Mucosa of stomach (tissue), 1 donor: Measurements from ENCODE around the gene CHKA.

Experiments used
- H3K27me3 ChIP-seq: one replicate; pipeline ENCODE4 v1.7.0; 2013; ENCODE audit warnings: mild to moderate bottlenecking, low read length; ENCODE audit not compliant: control insufficient read depth, insufficient read depth
- H3K36me3 ChIP-seq: one replicate; pipeline ENCODE4 v1.7.0; 2013; ENCODE audit warnings: low read length; ENCODE audit not compliant: control insufficient read depth, insufficient read depth
- H3K4me1 ChIP-seq: one replicate; pipeline ENCODE4 v1.7.0; 2013; ENCODE audit warnings: mild to moderate bottlenecking, low read length; ENCODE audit not compliant: control insufficient read depth, insufficient read depth
- H3K4me3 ChIP-seq: one replicate; pipeline ENCODE4 v1.7.0; 2013; ENCODE audit warnings: low read length
- H3K9ac ChIP-seq: one replicate; pipeline ENCODE4 v1.7.0; 2013; ENCODE audit warnings: mild to moderate bottlenecking, low read length, moderate library complexity
- H3K9me3 ChIP-seq: one replicate; pipeline ENCODE4 v1.7.0; 2013; ENCODE audit warnings: mild to moderate bottlenecking, low read length, moderate library complexity; ENCODE audit not compliant: control insufficient read depth
- donor health status: Pancreatic carcinoma.

Gene CHKA

DNA sequence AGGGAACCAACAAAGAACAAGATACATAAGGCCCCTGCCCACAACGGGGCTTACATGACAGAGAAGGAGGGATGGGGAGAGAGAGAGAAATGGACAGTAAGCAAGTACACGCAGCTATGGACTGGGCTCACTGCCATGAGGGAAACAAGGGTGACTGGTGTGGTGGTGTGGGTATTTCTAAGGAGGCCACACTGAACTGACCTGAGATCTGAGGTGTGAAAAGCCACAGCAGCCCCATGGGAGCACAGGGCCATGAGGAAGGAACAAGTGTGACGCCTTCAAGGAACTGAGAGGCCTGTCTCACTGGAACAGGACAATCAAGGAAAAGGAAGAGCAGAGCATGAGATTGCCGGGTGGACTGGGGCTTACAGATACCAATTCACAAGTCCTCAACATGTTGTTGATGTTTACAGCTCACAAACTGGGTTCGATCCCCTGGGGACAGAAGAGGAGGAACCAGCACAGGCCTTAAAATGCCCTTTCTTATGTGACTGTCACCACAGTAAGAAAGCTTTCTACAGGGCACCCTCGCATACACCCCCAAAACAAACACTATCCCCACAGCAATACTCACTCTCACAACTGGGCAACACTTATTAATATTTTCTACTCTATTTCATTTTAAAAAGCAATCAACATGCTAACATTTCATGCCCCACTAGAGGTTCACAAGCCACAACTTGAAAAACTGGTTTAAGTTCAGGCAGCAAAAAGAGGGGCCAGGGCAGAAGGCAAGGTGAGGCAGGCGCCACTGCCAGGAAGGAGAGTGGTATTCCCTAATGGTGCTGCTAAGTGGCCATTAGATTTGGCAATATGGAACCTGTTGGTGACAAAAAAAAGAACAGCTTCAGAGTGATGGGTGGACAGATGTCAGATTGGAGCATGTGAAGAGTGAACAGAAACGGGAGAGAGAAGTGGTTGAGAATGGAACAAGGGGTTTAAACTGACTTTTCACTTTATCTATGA is 43.3 kb downstream of the CHKA start:
- no peaks in the 10 kb centered on the region for H3K9me3 ChIP-seq
- H3K4me3 ChIP-seq, result no peak overlapping the region
- peaks cover 12% of the 10 kb centered on the region for H3K4me1 ChIP-seq
- no peaks in the 10 kb centered on the region for H3K27me3 ChIP-seq
- no peaks in the 10 kb centered on the region for H3K36me3 ChIP-seq
- H3K9ac ChIP-seq, result no peak overlapping the region

DNA sequence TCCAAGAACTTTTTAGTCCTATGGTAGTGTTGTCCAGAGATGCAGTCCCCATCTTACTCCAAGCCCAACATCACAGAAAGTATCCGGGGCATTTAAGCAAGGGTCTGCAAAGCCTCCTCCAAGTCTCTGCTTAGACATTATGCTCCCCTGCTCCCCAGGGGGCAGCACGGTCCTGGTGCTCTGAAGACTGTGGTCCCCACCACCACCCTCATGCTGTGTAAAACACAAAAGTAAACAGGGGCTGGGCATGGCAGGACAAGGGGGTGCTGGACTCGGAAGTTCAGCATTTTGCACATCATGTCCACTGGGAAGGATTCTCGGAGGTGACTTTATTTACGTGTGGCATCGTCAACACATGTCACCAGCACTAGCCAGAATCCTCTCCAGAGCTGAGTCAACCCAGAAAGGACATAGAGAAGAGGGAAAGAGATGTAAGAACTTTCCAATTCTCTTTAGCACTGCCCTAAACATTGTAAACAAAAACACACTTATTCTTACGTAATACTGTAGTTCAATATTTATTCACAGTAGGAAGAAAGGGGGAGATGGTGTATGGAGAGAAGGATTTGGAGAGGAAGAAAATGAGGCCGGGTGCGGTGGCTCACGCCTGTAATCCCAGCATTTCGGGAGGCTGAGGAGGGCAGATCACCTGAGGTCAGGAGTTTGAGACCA is 44.7 kb downstream of the CHKA start:
- Histone ChIP-seq H3K9me3 (no peaks in the 10 kb centered on the region), H3K9ac (no peak overlapping the region), H3K36me3 (no peaks in the 10 kb centered on the region), H3K4me3 (no peak overlapping the region), H3K27me3 (no peaks in the 10 kb centered on the region), H3K4me1 (peaks cover 9% of the 10 kb centered on the region)

DNA sequence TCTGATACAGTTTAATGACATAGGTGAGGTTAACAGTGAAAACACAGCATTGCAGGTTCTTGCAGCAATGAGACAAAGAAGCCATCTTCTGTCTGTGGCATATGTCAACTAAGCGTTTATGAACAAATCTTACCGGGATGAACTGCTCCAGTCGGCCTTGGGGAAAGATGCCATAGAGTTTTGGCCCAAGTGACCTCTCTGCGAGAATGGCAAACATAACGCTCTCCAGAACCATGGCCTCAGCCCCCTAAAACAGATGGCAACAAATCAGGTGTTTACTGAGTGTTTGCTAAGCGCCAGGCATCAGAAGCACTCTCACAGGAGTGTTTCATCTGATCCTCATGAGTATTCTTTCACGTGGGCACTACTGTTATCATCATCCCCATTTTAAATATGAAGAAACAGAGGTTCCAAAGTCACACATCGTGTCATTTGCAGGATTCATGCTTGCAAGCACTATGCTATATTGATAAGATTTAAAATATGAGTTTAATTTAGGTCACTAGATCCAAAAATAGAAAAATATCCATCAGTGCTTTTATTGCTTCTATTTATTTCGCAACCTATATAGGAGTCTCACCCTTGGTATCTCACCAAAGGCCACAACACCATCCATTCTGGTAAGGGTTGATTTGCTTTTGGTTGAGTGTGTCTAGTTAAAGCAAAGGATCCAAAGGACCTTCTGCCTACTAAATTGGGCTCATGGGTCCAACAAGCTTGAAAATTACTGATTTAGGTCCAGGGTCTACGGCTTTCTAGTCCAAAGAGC is 46.4 kb downstream of the CHKA start:
- Histone ChIP-seq H3K27me3 (no peaks in the 10 kb centered on the region), H3K36me3 (no peaks in the 10 kb centered on the region), H3K4me1 (peaks cover 9% of the 10 kb centered on the region), H3K4me3 (no peak overlapping the region), H3K9ac (no peak overlapping the region), H3K9me3 (no peaks in the 10 kb centered on the region)

DNA sequence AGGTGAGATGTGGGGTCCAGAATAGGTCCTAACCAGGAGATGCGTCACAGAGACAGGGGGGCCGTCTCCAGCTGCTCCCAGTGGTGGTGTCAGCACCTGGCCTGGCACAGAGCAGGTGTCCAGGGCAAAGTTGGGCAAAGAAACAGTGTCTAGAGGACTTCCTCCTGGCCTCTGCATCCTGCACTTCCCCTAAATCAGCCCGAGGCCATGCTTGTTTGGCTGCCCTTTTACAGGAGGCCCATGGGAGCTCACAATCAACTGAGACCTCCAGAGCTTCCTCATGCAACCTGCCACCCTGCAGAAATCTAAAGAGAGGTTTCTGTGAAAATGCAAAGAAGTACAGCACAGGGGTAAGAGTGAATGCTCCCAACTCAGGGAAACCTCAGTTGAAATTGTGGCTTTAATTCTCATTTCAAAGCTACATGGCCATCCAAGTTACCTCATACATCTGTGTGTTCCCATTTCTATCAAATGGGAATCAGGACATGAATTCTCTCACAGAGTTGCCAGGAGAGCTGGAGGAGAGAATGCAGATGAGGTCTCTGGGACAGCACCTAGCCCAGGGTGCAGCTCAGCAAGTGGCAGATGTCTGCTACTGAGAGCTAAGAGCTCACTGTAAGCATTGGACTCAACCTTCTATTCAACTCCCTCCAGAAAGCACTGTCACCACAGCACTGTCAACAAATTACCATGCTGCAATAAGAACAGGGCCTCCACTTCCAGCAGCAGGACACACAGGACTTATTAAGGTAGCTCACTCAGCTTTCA is 49.7 kb downstream of the CHKA start:
- Histone ChIP-seq H3K4me3 (no peak overlapping the region), H3K9ac (no peak overlapping the region), H3K36me3 (no peaks in the 10 kb centered on the region), H3K9me3 (no peaks in the 10 kb centered on the region), H3K27me3 (no peaks in the 10 kb centered on the region), H3K4me1 (no peaks in the 10 kb centered on the region)

DNA sequence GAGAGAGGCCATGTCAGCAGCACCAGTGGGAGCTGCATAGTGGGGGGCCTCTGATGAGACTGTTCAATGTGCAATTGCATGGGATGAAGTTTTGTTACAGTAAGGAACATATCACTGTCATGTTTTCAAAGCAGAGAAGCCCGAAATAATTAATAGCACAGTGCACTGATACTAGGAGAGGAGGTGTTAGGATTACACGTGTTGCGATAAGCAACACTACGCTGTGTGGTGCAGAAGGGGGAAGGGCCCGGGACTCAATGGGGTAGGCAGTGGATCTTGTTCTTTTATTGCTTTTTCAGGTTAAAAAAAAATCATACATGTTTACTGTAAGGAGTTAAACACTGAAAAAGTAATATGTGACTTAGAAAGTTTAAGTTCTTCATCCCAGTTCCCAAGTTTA is 53.2 kb downstream of the CHKA start:
- H3K9me3 ChIP-seq, result no peaks in the 10 kb centered on the region
- H3K36me3 ChIP-seq, result peaks cover 6% of the 10 kb centered on the region
- no peak overlapping the region for H3K4me3 ChIP-seq
- H3K4me1 ChIP-seq, result no peaks in the 10 kb centered on the region
- H3K27me3 ChIP-seq, result no peaks in the 10 kb centered on the region
- no peak overlapping the region for H3K9ac ChIP-seq

DNA sequence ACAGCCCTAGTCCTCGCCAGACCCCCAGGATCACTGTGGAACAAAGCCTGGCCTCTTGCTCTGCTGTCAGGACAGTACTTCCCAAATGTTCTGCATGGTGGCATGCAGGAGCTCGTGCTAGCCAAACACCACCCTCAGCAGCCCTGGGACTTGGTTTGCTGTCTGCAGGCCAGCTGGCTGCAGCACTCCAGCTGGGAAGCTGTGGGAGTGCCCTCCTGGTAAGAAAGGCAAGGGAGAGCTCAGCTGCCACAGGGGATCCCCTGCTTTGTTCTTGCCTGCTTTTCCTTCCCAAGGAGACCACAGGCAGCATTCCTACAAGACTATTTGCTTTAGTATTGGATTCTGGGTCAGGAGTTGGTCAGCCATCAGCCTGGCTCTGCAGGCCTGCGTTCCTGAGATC is 54.4 kb downstream of the CHKA start:
- Histone ChIP-seq H3K4me1 (no peaks in the 10 kb centered on the region), H3K9ac (no peak overlapping the region), H3K36me3 (peaks cover 6% of the 10 kb centered on the region), H3K4me3 (no peak overlapping the region), H3K9me3 (no peaks in the 10 kb centered on the region), H3K27me3 (no peaks in the 10 kb centered on the region)

DNA sequence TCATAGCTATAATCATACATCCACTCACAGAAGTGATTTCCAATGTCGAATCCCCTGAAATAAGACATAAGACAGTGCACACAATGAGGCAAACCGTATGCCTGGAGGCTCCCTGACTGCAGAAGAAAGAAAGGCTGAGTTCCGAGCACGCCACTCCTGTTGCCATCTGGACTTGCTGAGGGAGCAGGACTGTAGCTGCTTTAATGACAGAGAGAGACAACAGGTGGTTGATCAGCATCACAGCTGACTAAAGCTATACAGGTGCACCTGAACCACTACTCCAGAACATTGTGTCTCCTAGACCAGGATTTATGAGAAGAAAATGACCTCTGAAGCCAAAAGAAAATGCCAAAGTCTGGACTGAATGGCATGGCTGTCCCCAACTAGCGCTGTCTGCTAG is 55.3 kb downstream of the CHKA start:
- no peak overlapping the region for H3K9ac ChIP-seq
- no peak overlapping the region for H3K4me3 ChIP-seq
- no peaks in the 10 kb centered on the region for H3K4me1 ChIP-seq
- no peaks in the 10 kb centered on the region for H3K27me3 ChIP-seq
- H3K36me3 ChIP-seq, result peaks cover 6% of the 10 kb centered on the region
- no peaks in the 10 kb centered on the region for H3K9me3 ChIP-seq

DNA sequence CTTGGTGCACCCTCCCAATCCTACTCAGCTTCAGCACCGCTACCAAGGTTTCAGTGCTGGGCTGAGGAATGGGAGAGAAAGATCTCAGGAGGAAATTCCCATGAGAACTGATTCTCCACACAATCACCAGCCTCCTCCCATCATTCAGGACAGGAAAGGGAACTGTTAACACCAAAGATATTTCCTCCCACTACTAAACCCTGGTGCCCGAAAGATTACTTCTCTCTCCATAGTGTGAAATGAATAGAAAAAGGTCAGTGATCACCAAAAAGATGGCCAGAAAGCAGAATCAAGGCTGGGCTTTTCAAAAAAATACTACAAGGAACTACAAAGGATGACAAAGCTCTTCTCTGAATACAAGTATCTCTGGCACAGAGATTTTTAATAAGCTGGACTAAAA is 56.3 kb downstream of the CHKA start:
- Histone ChIP-seq H3K36me3 (peaks cover 6% of the 10 kb centered on the region), H3K9ac (no peak overlapping the region), H3K4me3 (no peak overlapping the region), H3K4me1 (no peaks in the 10 kb centered on the region), H3K27me3 (no peaks in the 10 kb centered on the region), H3K9me3 (no peaks in the 10 kb centered on the region)

DNA sequence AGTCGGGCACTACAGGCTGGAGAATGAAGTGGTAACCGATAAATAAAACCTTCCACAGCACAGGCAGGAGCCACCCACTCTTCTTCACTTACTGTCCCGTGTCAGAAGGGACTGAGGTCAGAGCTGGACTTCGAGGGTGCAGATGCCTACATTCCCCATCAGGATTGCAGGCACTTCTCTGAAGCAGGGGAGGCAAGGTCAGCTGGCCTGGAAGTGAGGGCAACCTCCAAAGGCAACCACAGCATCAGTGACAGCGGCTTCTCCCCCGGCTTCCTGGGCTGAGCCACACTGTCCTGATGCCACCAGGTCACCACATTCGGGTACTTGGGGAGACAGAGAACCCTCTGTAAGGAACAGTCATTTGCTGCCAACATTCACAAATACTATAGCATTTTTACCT is 59.7 kb downstream of the CHKA start:
- H3K4me1 ChIP-seq, result no peaks in the 10 kb centered on the region
- no peak overlapping the region for H3K4me3 ChIP-seq
- H3K36me3 ChIP-seq, result peaks cover 6% of the 10 kb centered on the region
- no peaks in the 10 kb centered on the region for H3K27me3 ChIP-seq
- no peaks in the 10 kb centered on the region for H3K9me3 ChIP-seq
- H3K9ac ChIP-seq, result no peak overlapping the region

DNA sequence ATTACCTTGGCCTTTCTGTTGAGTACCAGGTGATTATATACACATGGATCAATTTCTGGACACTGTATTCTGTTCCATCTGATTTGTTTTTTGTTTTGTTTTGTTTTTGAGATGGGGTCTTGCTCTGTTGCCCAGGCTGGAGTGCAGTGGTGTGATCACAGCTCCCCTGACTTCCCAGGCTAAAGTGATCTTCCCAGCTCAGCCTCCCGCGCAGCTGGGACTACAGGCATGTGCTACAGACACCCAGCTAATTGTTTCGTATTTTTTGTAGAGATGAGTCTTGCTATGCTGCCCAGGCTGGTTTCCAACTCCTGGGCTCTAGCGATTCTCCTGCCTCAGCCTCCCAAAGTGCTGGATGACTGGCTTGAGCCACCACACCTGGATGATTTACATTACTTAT is 63.4 kb downstream of the CHKA start:
- no peak overlapping the region for H3K9ac ChIP-seq

DNA sequence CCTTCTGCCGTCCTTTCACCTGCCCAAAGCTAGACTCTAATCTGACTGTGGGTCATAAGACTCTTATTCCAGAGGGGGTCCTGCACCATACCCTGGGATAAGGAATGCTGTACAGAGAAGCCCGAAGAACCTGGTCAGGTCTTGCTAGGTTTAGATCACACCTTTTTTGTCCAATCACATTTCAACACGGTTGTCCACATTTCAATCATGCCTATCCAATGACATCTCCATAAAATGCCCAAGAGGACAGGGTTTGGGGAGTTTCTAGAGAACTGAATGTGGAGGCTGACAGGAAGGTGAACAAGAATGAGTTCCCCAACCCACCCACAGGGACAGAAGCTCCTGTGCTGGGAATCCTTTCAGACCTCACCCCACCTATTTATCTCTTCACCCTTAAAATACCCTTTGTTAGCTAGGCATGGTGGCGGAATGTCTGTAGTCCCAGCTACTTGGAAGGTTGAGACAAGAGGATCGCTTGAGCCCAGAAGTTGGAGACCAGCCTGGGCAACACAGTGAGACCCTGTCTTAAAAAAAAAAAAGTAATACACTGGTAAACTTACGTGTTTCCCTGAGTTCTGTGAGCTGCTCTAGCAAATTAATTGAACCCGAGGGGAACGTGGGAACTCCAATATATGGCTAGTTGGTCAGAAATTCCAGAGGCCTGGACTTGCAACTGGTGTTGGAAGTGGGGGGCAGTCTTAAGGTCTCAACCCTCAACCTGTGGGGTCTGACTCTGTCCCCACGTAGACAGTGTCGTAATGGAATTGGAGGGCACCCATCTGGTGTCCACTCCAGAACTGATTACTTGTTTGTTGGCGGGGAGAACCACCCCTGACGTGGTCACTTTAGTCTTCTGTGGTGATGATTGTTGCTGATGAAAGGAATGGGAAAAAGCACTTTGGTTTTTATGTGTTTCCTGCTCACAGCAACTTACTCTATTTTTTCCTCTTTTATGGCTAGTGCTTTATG is 64.6 kb downstream of the CHKA start:
- H3K27me3 ChIP-seq, result no peaks in the 10 kb centered on the region
- no peak overlapping the region for H3K9ac ChIP-seq
- no peaks in the 10 kb centered on the region for H3K36me3 ChIP-seq
- no peaks in the 10 kb centered on the region for H3K4me1 ChIP-seq
- no peak overlapping the region for H3K4me3 ChIP-seq
- H3K9me3 ChIP-seq, result no peaks in the 10 kb centered on the region

More for the DNA sequence above, 63.4 kb downstream of the CHKA start:
- H3K4me1 ChIP-seq, result no peaks in the 10 kb centered on the region
- H3K36me3 ChIP-seq, result no peaks in the 10 kb centered on the region
- H3K27me3 ChIP-seq, result no peaks in the 10 kb centered on the region
- H3K9me3 ChIP-seq, result no peaks in the 10 kb centered on the region
- no peak overlapping the region for H3K4me3 ChIP-seq
